PC-3 (cell line): ENCODE results near the gene SEPTIN5. TPM values are rescaled to one million over a fixed set of nuclear protein-coding genes. Genes with fewer than 3 reads are reported as not detected.
A peak's percentile ranks its signal among the peaks of the same experiment; 100 is the strongest.

ENCODE experiments used
- ATAC-seq: fragments of 200-7000 bp; cut with Tn5 transposase; 2 replicates; pipeline ENCODE4 v1.9.1; 2020; ENCODE audit warnings: mild to moderate bottlenecking, moderate library complexity
- BruUV-seq: library from RNA; stranded (reverse); fragments of 400-500 nt; replicated peaks from 2 replicates; lab custom pipeline; 2021; lab: Mats Ljungman, UMichigan
- CTCF ChIA-PET: fragments of 300-600 bp; sonication (Branson Sonifier 250); formaldehyde crosslinking; loops from one replicate; lab custom pipeline; 2022; ENCODE audit warnings: antibody characterized with exemption; lab: Charles Lee
- POLR2A ChIA-PET: fragments of 300-600 bp; sonication (Branson Sonifier 250); formaldehyde crosslinking; loops from one replicate; lab custom pipeline; 2022; ENCODE audit warnings: antibody characterized with exemption; ENCODE audit not compliant: unreplicated experiment; lab: Charles Lee
- DNase-seq: peaks from one replicate; pipeline ENCODE4 v3.0.0-alpha.2; 2015
- H2AFZ ChIP-seq: fragments of 300-600 bp; sonication (generic); 2 replicates; pipeline ENCODE4 v1.6.0; 2016; ENCODE audit warnings: antibody characterized with exemption, low read length
- H3F3A ChIP-seq: fragments of 300-600 bp; sonication (generic); one replicate; pipeline ENCODE4 v1.6.0; 2017; ENCODE audit warnings: antibody characterized with exemption, low read length, control low read depth, mild to moderate bottlenecking; ENCODE audit not compliant: unreplicated experiment
- H3K27ac ChIP-seq: fragments of 300-600 bp; sonication (generic); 2 replicates; pipeline ENCODE4 v1.5.1; 2016; ENCODE audit warnings: mild to moderate bottlenecking, low read length
- H3K27me3 ChIP-seq: fragments of 300-600 bp; sonication (generic); 2 replicates; pipeline ENCODE4 v1.6.1; 2016; ENCODE audit warnings: low read length, mixed read lengths
- H3K36me3 ChIP-seq: fragments of 300-600 bp; sonication (generic); 2 replicates; pipeline ENCODE4 v1.6.1; 2016; ENCODE audit warnings: low read depth, mixed run types, low read length, mixed read lengths
- H3K4me1 ChIP-seq: fragments of 300-600 bp; sonication (generic); 2 replicates; pipeline ENCODE4 v1.5.1; 2016; ENCODE audit warnings: low read length; ENCODE audit not compliant: insufficient read depth
- H3K4me2 ChIP-seq: fragments of 300-600 bp; sonication (generic); 2 replicates; pipeline ENCODE4 v1.6.0; 2016; ENCODE audit warnings: low read length
- H3K4me3 ChIP-seq: fragments of 300-600 bp; sonication (generic); 2 replicates; pipeline ENCODE4 v1.5.1; 2016; ENCODE audit warnings: mild to moderate bottlenecking, low read length, mixed read lengths
- H3K79me2 ChIP-seq: fragments of 300-600 bp; sonication (generic); 2 replicates; pipeline ENCODE4 v1.6.1; 2017; ENCODE audit warnings: low read length, mixed read lengths
- H3K9ac ChIP-seq: fragments of 300-600 bp; sonication (generic); 2 replicates; pipeline ENCODE4 v1.6.0; 2016; ENCODE audit warnings: mild to moderate bottlenecking, low read length
- H3K9me2 ChIP-seq: fragments of 300-600 bp; sonication (generic); replicated peaks from 2 replicates; pipeline ENCODE4 v1.6.1; 2016; ENCODE audit warnings: mixed run types, low read length, mixed read lengths
- H3K9me3 ChIP-seq: fragments of 300-600 bp; sonication (generic); 2 replicates; pipeline ENCODE4 v1.6.1; 2016; ENCODE audit warnings: low read length, mixed read lengths
- H4K20me1 ChIP-seq: fragments of 300-600 bp; sonication (generic); 2 replicates; pipeline ENCODE4 v1.6.1; 2016; ENCODE audit warnings: low read length, mixed read lengths
- CTCF ChIP-seq: fragments of 300-600 bp; sonication (generic); conservative IDR thresholded peaks from 2 replicates; pipeline ENCODE4 v1.5.1; 2017; ENCODE audit warnings: antibody characterized with exemption, low read depth, mild to moderate bottlenecking, low read length
- EZH2 ChIP-seq: fragments of 300-600 bp; sonication (generic); IDR thresholded peaks from one replicate; pipeline ENCODE4 v1.6.1; 2017; ENCODE audit warnings: antibody characterized with exemption, mild to moderate bottlenecking, low read length; ENCODE audit not compliant: unreplicated experiment
- EZH2phosphoT487 ChIP-seq: fragments of 300-600 bp; sonication (generic); IDR thresholded peaks from 2 replicates; pipeline ENCODE4 v1.6.1; 2018; ENCODE audit warnings: mild to moderate bottlenecking, antibody characterized with exemption, low read length, borderline replicate concordance
- intact Hi-C: fragments of 100-400 bp; cut with micrococcal nuclease; formaldehyde crosslinking; loops from 2 replicates; pipeline ENCODE4 v1.9.0; 2023
- total RNA-seq: library from RNA; depleted of rRNA; stranded (reverse); fragments of >200 nt; gene quantifications from 2 replicates; pipeline ENCODE4 v1.2.3, GENCODE V29; 2014

The SEPTIN5 gene
- total RNA-seq, 1 experiment from 2014 or later = 27.5 TPM

GRCh38 chr22:19750507-19751490, 36.5 kb downstream of the SEPTIN5 start:
- intact Hi-C loops = no loop called here

GRCh38 chr22:19751497-19752245, 37.4 kb downstream of the SEPTIN5 start:
- ChIA-PET CTCF (interaction anchor here (0.6 kb wide), 1 partner anchor 132 kb away, joined by 4 read pairs; no protein-coding TSS in a partner anchor), POLR2A (interaction anchor here (0.5 kb wide), 1 partner anchor 128 kb away, joined by 4 read pairs; no protein-coding TSS in a partner anchor)
- H3K79me2 ChIP-seq = no peaks in the 10 kb centered on the region
- peak overlapping the region; percentile 65; the same call in 1 of the 2 replicates for H3K4me2 ChIP-seq
- no TSS peak for BruUV-seq
- no peak overlapping the region for H3K4me3 ChIP-seq
- no peak overlapping the region for H3K9ac ChIP-seq
- ATAC-seq (peak; percentile 7; the same call in 1 of the 2 replicates), DNase-seq (peak; percentile 4)
- peak overlapping the region; percentile 53; the same call in 1 of the 2 replicates for H2AFZ ChIP-seq
- H3K9me2 ChIP-seq = no peaks in the 10 kb centered on the region
- no peaks in the 10 kb centered on the region for H4K20me1 ChIP-seq
- TF ChIP-seq CTCF (no peak), EZH2phosphoT487 (no peak), EZH2 (no peak)
- intact Hi-C loops = no loop called here
- H3K9me3 ChIP-seq = no peaks in the 10 kb centered on the region
- no peak overlapping the region for H3K27ac ChIP-seq
- no peaks in the 10 kb centered on the region for H3K27me3 ChIP-seq
- H3F3A ChIP-seq = no peaks in the 10 kb centered on the region
- H3K36me3 ChIP-seq = no peaks in the 10 kb centered on the region
- peaks cover 11% of the 10 kb centered on the region for H3K4me1 ChIP-seq

More at GRCh38 chr22:19750507-19751490, 36.5 kb downstream of the SEPTIN5 start:
- Histone ChIP-seq H4K20me1 (no peaks in the 10 kb centered on the region), H3K36me3 (no peaks in the 10 kb centered on the region), H2AFZ (peak overlapping the region; percentile 53), H3K27ac (no peak overlapping the region), H3K9ac (no peak overlapping the region), H3K4me1 (peaks cover 11% of the 10 kb centered on the region), H3K79me2 (no peaks in the 10 kb centered on the region), H3K9me2 (no peaks in the 10 kb centered on the region), H3K27me3 (no peaks in the 10 kb centered on the region), H3K4me3 (no peak overlapping the region), H3K9me3 (no peaks in the 10 kb centered on the region), H3F3A (no peaks in the 10 kb centered on the region), H3K4me2 (peak overlapping the region; percentile 65)
- BruUV-seq = no TSS peak
- peak; percentile 66 for DNase-seq
- no peak for TF ChIP-seq EZH2phosphoT487
- no peak for TF ChIP-seq EZH2
- TF ChIP-seq CTCF = no peak
- ChIA-PET POLR2A (no interaction called here), CTCF (interaction anchor here (0.6 kb wide), 2 partner anchors 133 to 149 kb away, joined by 4 read pairs; no protein-coding TSS in a partner anchor)
- ATAC-seq = peak; percentile 87
